Measurements from ENCODE around the gene TMED1.

The TMED1 gene

GRCh38 chr19:10809651-10810285, 26.2 kb downstream of the TMED1 start:
- no peak for DNase-seq (ENCODE audit: low read depth)

- no peak for DNase-seq (ENCODE audit: low read depth)
These were observed 26.9 kb downstream of the TMED1 start for GRCh38 chr19:10808937-10809649.

GRCh38 chr19:10805758-10806247, 30.2 kb downstream of the TMED1 start:
- DNase-seq (ENCODE audit: low read depth), result no peak

GRCh38 chr19:10805065-10805757, 30.8 kb downstream of the TMED1 start:
- DNase-seq (ENCODE audit: low read depth), result no peak

- DNase-seq (ENCODE audit: low read depth), result no peak
These were observed 32.8 kb downstream of the TMED1 start for GRCh38 chr19:10803252-10803651.

- no peak for DNase-seq (ENCODE audit: low read depth)
These were observed 33.5 kb downstream of the TMED1 start for GRCh38 chr19:10802479-10802878.

- no peak for DNase-seq (ENCODE audit: low read depth)
These were observed 35.5 kb downstream of the TMED1 start for GRCh38 chr19:10800488-10800887.

GRCh38 chr19:10797541-10798256, 38.3 kb downstream of the TMED1 start:
- DNase-seq (ENCODE audit: low read depth), result peak; percentile 90

- DNase-seq (ENCODE audit: low read depth), result peak; percentile 47
These were observed 38.9 kb downstream of the TMED1 start for GRCh38 chr19:10797078-10797477.

GRCh38 chr19:10796653-10797052, 39.4 kb downstream of the TMED1 start:
- no peak for DNase-seq (ENCODE audit: low read depth)

- DNase-seq (ENCODE audit: low read depth), result no peak
These were observed 46.1 kb downstream of the TMED1 start for GRCh38 chr19:10789866-10790265.

GRCh38 chr19:10788146-10788545, 47.9 kb downstream of the TMED1 start:
- DNase-seq (ENCODE audit: low read depth), result no peak

- no peak for DNase-seq (ENCODE audit: low read depth)
These were observed 51.8 kb downstream of the TMED1 start for GRCh38 chr19:10784257-10784656.

GRCh38 chr19:10782795-10783194, 53.2 kb downstream of the TMED1 start:
- no peak for DNase-seq (ENCODE audit: low read depth)

All from stimulated activated CD8-positive, alpha-beta memory T cell treated with anti-CD3 and anti-CD28 coated beads, Interleukin-4, amount 100 ng/mL, for 24 hours (primary cell).